ENCODE measurements around the gene FAM168B. TPM values are rescaled to one million over a fixed set of nuclear protein-coding genes. Genes with fewer than 3 reads are reported as not detected.
A peak's percentile ranks its signal among the peaks of the same experiment; 100 is the strongest.

Gene FAM168B
- total and polyA plus RNA-seq, 10 of the 15 experiments (the other 5 are each of a cell fraction or from before 2014, with no cell fraction given) = 3.5 to 77.3 (median 45.9) TPM

GRCh38 chr2:131008967-131009366, 84.3 kb downstream of the FAM168B start:
- ChIA-PET POLR2A (no interaction called here), CTCF (no interaction called here), RAD21 (ENCODE audit: unreplicated experiment) (no interaction called here), SMC1A (ENCODE audit: uncharacterized antibody, unreplicated experiment) (interaction anchor here (1.7 kb wide), 1 partner anchor 11 kb away, joined by 5 read pairs; no protein-coding TSS in a partner anchor)
- ATAC-seq (no peak), FAIRE-seq (peak; percentile 38), DNase-seq (ENCODE audit: low read depth, low spot score) (no peak)
- no peak overlapping the region for H3K4me2 ChIP-seq (ENCODE audit: control insufficient read depth, insufficient read depth)
- WGBS (ENCODE audit: insufficient coverage, insufficient replicate concordance, low lambda C conversion rate, missing lambda C conversion rate) = 21% methylated on average over 1 of the region's 1 CpG
- H2AFZ ChIP-seq (ENCODE audit: control insufficient read depth, low read depth, low read length) = no peak overlapping the region
- no peaks in the 10 kb centered on the region for H3K36me3 ChIP-seq (ENCODE audit: control insufficient read depth in 2 of 2, insufficient read depth in 2 of 2, low read length in 1 of 2)
- no peak overlapping the region for H3K9ac ChIP-seq (ENCODE audit: control insufficient read depth, insufficient read depth, low read length)
- H3K9me3 ChIP-seq (replicated peaks; ENCODE audit: control insufficient read depth, insufficient read depth, low read length) = no peaks in the 10 kb centered on the region
- no TSS peak for BruUV-seq (replicated peaks)
- H3K4me1 ChIP-seq (ENCODE audit: control insufficient read depth, insufficient read depth, low read length) = no peaks in the 10 kb centered on the region
- no peak for TF ChIP-seq KAT2A (conservative IDR thresholded peaks at IDR 0.05; ENCODE audit: control insufficient read depth, low read depth, low read length)
- no peak for TF ChIP-seq FOXM1 (IDR thresholded peaks at IDR 0.05; ENCODE audit: low read depth, low read length)
- intact Hi-C loops (cut with micrococcal nuclease; ENCODE audit: unreplicated experiment) = no loop called here
- no peak overlapping the region for H3K27ac ChIP-seq (ENCODE audit: control insufficient read depth, insufficient read depth)
- in situ Hi-C loops (cut with MboI) = no loop called here
- no peak overlapping the region for H3K4me3 ChIP-seq
- no peaks in the 10 kb centered on the region for H3K79me2 ChIP-seq (ENCODE audit: control insufficient read depth, insufficient read depth, low read length)
- H3K27me3 ChIP-seq (replicated peaks in 1 of 2; ENCODE audit: control insufficient read depth in 2 of 2, insufficient read depth in 2 of 2, low read length in 1 of 2) = peaks cover 0 to 2% of the 10 kb centered on the region in 2 experiments; a peak in 1 of 4 replicates
- H4K20me1 ChIP-seq (ENCODE audit: control insufficient read depth, insufficient read depth) = no peaks in the 10 kb centered on the region

GRCh38 chr2:131006561-131006960, 86.7 kb downstream of the FAM168B start:
- Histone ChIP-seq H3K27me3 (replicated peaks in 1 of 2; ENCODE audit: control insufficient read depth in 2 of 2, insufficient read depth in 2 of 2, low read length in 1 of 2) (peaks cover 0 to 2% of the 10 kb centered on the region in 2 experiments; a peak in 1 of 4 replicates), H3K9ac (ENCODE audit: control insufficient read depth, insufficient read depth, low read length) (no peak overlapping the region), H3K4me2 (ENCODE audit: control insufficient read depth, insufficient read depth) (no peak overlapping the region), H2AFZ (ENCODE audit: control insufficient read depth, low read depth, low read length) (no peak overlapping the region), H3K27ac (ENCODE audit: control insufficient read depth, insufficient read depth) (no peak overlapping the region), H3K4me3 (no peak overlapping the region), H3K79me2 (ENCODE audit: control insufficient read depth, insufficient read depth, low read length) (no peaks in the 10 kb centered on the region), H3K4me1 (ENCODE audit: control insufficient read depth, insufficient read depth, low read length) (no peaks in the 10 kb centered on the region), H4K20me1 (ENCODE audit: control insufficient read depth, insufficient read depth) (no peaks in the 10 kb centered on the region), H3K9me3 (replicated peaks; ENCODE audit: control insufficient read depth, insufficient read depth, low read length) (no peaks in the 10 kb centered on the region), H3K36me3 (ENCODE audit: control insufficient read depth in 2 of 2, insufficient read depth in 2 of 2, low read length in 1 of 2) (no peaks in the 10 kb centered on the region)
- FAIRE-seq = no peak
- DNase-seq (ENCODE audit: low read depth, low spot score) = no peak
- 77% methylated on average over 2 of the region's 2 CpGs for WGBS (ENCODE audit: insufficient coverage, insufficient replicate concordance, low lambda C conversion rate, missing lambda C conversion rate)
- SMC1A ChIA-PET (ENCODE audit: uncharacterized antibody, unreplicated experiment) = no interaction called here
- intact Hi-C loops (cut with micrococcal nuclease; ENCODE audit: unreplicated experiment) = no loop called here
- ATAC-seq = no peak
- no TSS peak for BruUV-seq (replicated peaks)
- RAD21 ChIA-PET (ENCODE audit: unreplicated experiment) = no interaction called here
- CTCF ChIA-PET = no interaction called here
- TF ChIP-seq STAT3 (IDR thresholded peaks at IDR 0.05; ENCODE audit: low read depth, low read length) = no peak
- TF ChIP-seq BRCA1 (IDR thresholded peaks at IDR 0.05; ENCODE audit: low read depth, low read length) = no peak
- no peak for TF ChIP-seq E2F8 (IDR thresholded peaks at IDR 0.05; ENCODE audit: low read depth, partially characterized antibody)
- no peak for TF ChIP-seq RB1 (IDR thresholded peaks at IDR 0.05; ENCODE audit: borderline replicate concordance)
- no peak for TF ChIP-seq POLR2A (IDR thresholded peaks at IDR 0.05; ENCODE audit: low read depth, low read length)
- no peak for TF ChIP-seq USF2 (IDR thresholded peaks at IDR 0.05; ENCODE audit: borderline replicate concordance, low read depth, low read length)
- TF ChIP-seq ZNF274 (IDR thresholded peaks at IDR 0.05; ENCODE audit: insufficient read depth, insufficient read length) = no peak
- no peak for TF ChIP-seq REST (IDR thresholded peaks at IDR 0.05; ENCODE audit: low read depth, low read length)
- in situ Hi-C loops (cut with MboI) = no loop called here
- POLR2A ChIA-PET = no interaction called here
